IMR-90 (cell line): ENCODE results near the gene HEATR3. TPM values are rescaled to one million over a fixed set of nuclear protein-coding genes. Genes with fewer than 3 reads are reported as not detected.

Experiments used
- ATAC-seq: fragments of 200-7000 bp; cut with Tn5 transposase; 2 replicates; pipeline ENCODE4 v1.9.1; 2020; ENCODE audit warnings: low read depth, mild to moderate bottlenecking, moderate library complexity
- BruUV-seq: library from RNA; stranded (reverse); fragments of 400-500 nt; replicated peaks from 2 replicates; lab custom pipeline; 2021; lab: Mats Ljungman, UMichigan
- CTCF ChIA-PET: fragments of 300-600 bp; formaldehyde crosslinking; extraction: SDS; loops from one replicate; lab custom pipeline; 2021; ENCODE audit warnings: antibody characterized with exemption; lab: Yijun Ruan, JAX
- POLR2A ChIA-PET: fragments of 300-600 bp; sonication (Branson Sonifier 250); formaldehyde crosslinking; loops from one replicate; lab custom pipeline; 2022; ENCODE audit warnings: antibody characterized with exemption; ENCODE audit not compliant: unreplicated experiment; lab: Charles Lee
- DNase-seq: peaks from one replicate; pipeline ENCODE4 v3.0.0; 2013
- H2AFZ ChIP-seq: replicated peaks from 2 replicates; pipeline ENCODE3; 2013; ENCODE audit warnings: low read length, mild to moderate bottlenecking; ENCODE audit not compliant: poor library complexity
- H2AK5ac ChIP-seq: 2 replicates; pipeline ENCODE4 v1.6.1; 2013; ENCODE audit warnings: low read depth, low read length, inconsistent platforms
- H2AK9ac ChIP-seq: replicated peaks from 2 replicates; pipeline ENCODE3; 2013; ENCODE audit warnings: mild to moderate bottlenecking, low read depth, low read length, moderate library complexity; ENCODE audit not compliant: poor library complexity
- H2BK120ac ChIP-seq: 2 replicates; pipeline ENCODE4 v1.6.1; 2013; ENCODE audit warnings: low read depth, low read length, inconsistent platforms
- H2BK15ac ChIP-seq: 3 replicates; pipeline ENCODE4 v1.6.1; 2013; ENCODE audit warnings: low read depth, low read length, inconsistent platforms
- H2BK20ac ChIP-seq: 2 replicates; pipeline ENCODE4 v1.6.1; 2013; ENCODE audit warnings: low read depth, mild to moderate bottlenecking, inconsistent platforms, low read length, moderate library complexity
- H2BK5ac ChIP-seq: 2 replicates; pipeline ENCODE4 v1.6.1; 2013; ENCODE audit warnings: mild to moderate bottlenecking, low read depth, low read length, inconsistent platforms; ENCODE audit not compliant: poor library complexity, severe bottlenecking
- H3K14ac ChIP-seq: replicated peaks from 2 replicates; pipeline ENCODE4 v1.6.1; 2013; ENCODE audit warnings: low read depth, low read length, inconsistent platforms
- H3K18ac ChIP-seq: 2 replicates; pipeline ENCODE4 v1.6.1; 2013; ENCODE audit warnings: low read depth, low read length, control low read depth
- H3K23ac ChIP-seq: 2 replicates; pipeline ENCODE4 v1.6.1; 2013; ENCODE audit warnings: low read depth, low read length, inconsistent platforms
- H3K27ac ChIP-seq: 2 replicates; pipeline ENCODE4 v1.5.1; 2013; ENCODE audit warnings: mild to moderate bottlenecking, control low read depth, low read length; ENCODE audit not compliant: insufficient read depth
- H3K27me3 ChIP-seq: 2 replicates; pipeline ENCODE4 v1.6.1; 2013; ENCODE audit warnings: low read length; ENCODE audit not compliant: control insufficient read depth, insufficient read depth
- H3K36me3 ChIP-seq: 2 replicates; pipeline ENCODE4 v1.6.1; 2013; ENCODE audit warnings: low read length, mixed read lengths; ENCODE audit not compliant: control insufficient read depth, insufficient read depth
- H3K4ac ChIP-seq: 2 replicates; pipeline ENCODE4 v1.6.1; 2013; ENCODE audit warnings: low read depth, low read length, inconsistent platforms
- H3K4me1 ChIP-seq: 2 replicates; pipeline ENCODE4 v1.6.1; 2013; ENCODE audit warnings: low read length, mixed read lengths; ENCODE audit not compliant: control insufficient read depth, insufficient read depth
- H3K4me2 ChIP-seq: 2 replicates; pipeline ENCODE4 v1.6.1; 2013; ENCODE audit warnings: low read depth, mild to moderate bottlenecking, control low read depth, low read length, moderate library complexity
- H3K4me3 ChIP-seq: 2 replicates; pipeline ENCODE4 v1.5.1; 2013; ENCODE audit warnings: low read depth, mild to moderate bottlenecking, control low read depth, low read length, moderate library complexity; ENCODE audit not compliant: insufficient read depth
- H3K56ac ChIP-seq: 2 replicates; pipeline ENCODE4 v1.6.1; 2013; ENCODE audit warnings: low read length, inconsistent platforms; ENCODE audit not compliant: insufficient read depth; ENCODE audit errors: extremely low read depth
- H3K79me1 ChIP-seq, 2 experiments: 2 replicates each; pipeline ENCODE4 v1.6.1; 2013; ENCODE audit warnings: low read length in 2 of 2, inconsistent platforms in 1 of 2, low read depth in 1 of 2
- H3K9ac ChIP-seq: 2 replicates; pipeline ENCODE4 v1.6.1; 2013; ENCODE audit warnings: low read depth, low read length, control low read depth
- H3K9me1 ChIP-seq: 2 replicates; pipeline ENCODE4 v1.6.1; 2013; ENCODE audit warnings: low read length, inconsistent platforms; ENCODE audit not compliant: insufficient read depth
- H3K9me3 ChIP-seq: 2 replicates; pipeline ENCODE4 v1.6.1; 2013; ENCODE audit warnings: low read length; ENCODE audit not compliant: control insufficient read depth, insufficient read depth
- H4K20me1 ChIP-seq: 2 replicates; pipeline ENCODE4 v1.6.1; 2013; ENCODE audit warnings: low read length, inconsistent platforms; ENCODE audit not compliant: insufficient read depth
- H4K5ac ChIP-seq: 2 replicates; pipeline ENCODE4 v1.6.1; 2013; ENCODE audit warnings: mild to moderate bottlenecking, low read depth, low read length, control low read depth
- H4K8ac ChIP-seq, 2 experiments: 2 replicates each; pipeline ENCODE4 v1.6.1; 2013; ENCODE audit warnings: low read depth in 2 of 2, low read length in 2 of 2, control low read depth in 1 of 2, inconsistent platforms in 1 of 2
- H4K91ac ChIP-seq: 2 replicates; pipeline ENCODE4 v1.6.1; 2013; ENCODE audit warnings: low read depth, low read length, inconsistent platforms; ENCODE audit not compliant: insufficient read depth
- BHLHE40 ChIP-seq: fragments of 150-350 bp; IDR thresholded peaks from 2 replicates; pipeline ENCODE4 v1.6.1; 2016; ENCODE audit warnings: mild to moderate bottlenecking, low read depth, low read length
- CTCF ChIP-seq: conservative IDR thresholded peaks from 2 replicates; pipeline ENCODE4 v1.5.1; 2012; ENCODE audit warnings: mild to moderate bottlenecking, low read depth, low read length, improper control_type of control experiment
- FOS ChIP-seq: fragments of 150-350 bp; IDR thresholded peaks from 2 replicates; pipeline ENCODE4 v1.6.1; 2016; ENCODE audit warnings: low read depth, low read length
- WGBS, 2 experiments: methylation state at CpG; one replicate each; pipeline versions ENCODE4 v1.1.5 to v1.1.7; 2013; ENCODE audit warnings: missing lambda C conversion rate in 2 of 2; ENCODE audit not compliant: insufficient read length in 1 of 2; ENCODE audit errors: extremely low coverage in 2 of 2; 5-methylcytosine and 5-hydroxymethylcytosine counted together
- dilution Hi-C: fragments of 300-500 bp; cut with HindIII; formaldehyde crosslinking; loops from one replicate; pipeline ENCODE4 v1.14.3; 2018; ENCODE audit warnings: low sequenced_read_pairs; ENCODE audit not compliant: unreplicated experiment
- in situ Hi-C: fragments of 300-500 bp; cut with MboI; formaldehyde crosslinking; loops from 3 replicates; pipeline ENCODE4 v1.14.3; 2019; ENCODE audit warnings: low sequenced_read_pairs, inconsistent platforms, mixed read lengths
- intact Hi-C: fragments of 100-400 bp; cut with micrococcal nuclease; formaldehyde crosslinking; loops from 2 replicates; pipeline ENCODE4 v1.10.0; 2022
- polyA plus RNA-seq, 3 experiments: library from polyadenylated mRNA; depleted of rRNA; stranded (reverse); fragments of >200 nt; gene quantifications; 2 replicates each; pipeline ENCODE4 v1.2.3, GENCODE V29; 2012; ENCODE audit warnings: low replicate concordance in 1 of 3
- total RNA-seq: library from RNA; depleted of rRNA; stranded (reverse); fragments of >200 nt; gene quantifications from 2 replicates; pipeline ENCODE4 v1.2.3, GENCODE V29; 2012

HEATR3 gene
- total and polyA plus RNA-seq, 2 of the 4 experiments (the other 2 are of a cell fraction): 9.4 to 21.1 TPM

GRCh38 chr16:50102051-50102746, 36.4 kb downstream of the HEATR3 start:
- H2BK20ac ChIP-seq: no peak overlapping the region
- no peak overlapping the region for H2AFZ ChIP-seq
- H3K9ac ChIP-seq: no peak overlapping the region
- no peak overlapping the region for H4K91ac ChIP-seq
- no peak overlapping the region for H3K23ac ChIP-seq
- intact Hi-C loops (no loop called here), in situ Hi-C loops (no loop called here), dilution Hi-C loops (no loop called here)
- ChIA-PET POLR2A (no interaction called here), CTCF (interaction anchor here (1.0 kb wide), 1 partner anchor 78 kb away, joined by 3 read pairs; no protein-coding TSS in a partner anchor)
- no TSS peak for BruUV-seq
- H4K5ac ChIP-seq: no peak overlapping the region
- DNase-seq (peak; percentile 86), ATAC-seq (peak; percentile 87)
- no peaks in the 10 kb centered on the region for H4K20me1 ChIP-seq
- no peak overlapping the region for H2AK9ac ChIP-seq
- no peak overlapping the region for H3K14ac ChIP-seq
- H3K36me3 ChIP-seq: peaks cover 31% of the 10 kb centered on the region
- WGBS, 2 experiments: no CpG with 5 or more reads among the region's 6 CpGs
- no peaks in the 10 kb centered on the region; a peak in 1 of 4 replicates for H3K79me1 ChIP-seq
- no peak overlapping the region for H2BK120ac ChIP-seq
- H3K27ac ChIP-seq: no peak overlapping the region
- H3K18ac ChIP-seq: no peak overlapping the region
- H2BK15ac ChIP-seq: no peak overlapping the region
- no peaks in the 10 kb centered on the region; the same call in 1 of the 2 replicates for H3K4me1 ChIP-seq
- no peak overlapping the region for H3K4me3 ChIP-seq
- no peaks in the 10 kb centered on the region for H3K9me3 ChIP-seq
- H3K27me3 ChIP-seq: no peaks in the 10 kb centered on the region
- TF ChIP-seq BHLHE40 (peak; percentile 35; the same call in 1 of the 2 replicates), FOS (peak; percentile 27; the same call in 1 of the 2 replicates), CTCF (no peak)
- no peak overlapping the region for H3K4ac ChIP-seq
- no peak overlapping the region for H3K4me2 ChIP-seq
- no peak overlapping the region for H3K56ac ChIP-seq
- no peak overlapping the region for H4K8ac ChIP-seq
- H2BK5ac ChIP-seq: no peak overlapping the region
- H2AK5ac ChIP-seq: no peak overlapping the region
- no peaks in the 10 kb centered on the region for H3K9me1 ChIP-seq
